ENCODE measurements around the gene TCF4.

GRCh38 chr18:55439056-55439455, 148.9 kb downstream of the TCF4 start:
- no peak for TF ChIP-seq TARDBP (IDR thresholded peaks at IDR 0.05)
- no peak for TF ChIP-seq FOXA1 (IDR thresholded peaks at IDR 0.05)
- TF ChIP-seq FOXM1 (IDR thresholded peaks at IDR 0.05; ENCODE audit: borderline replicate concordance) = no peak
- TF ChIP-seq CTBP1 (IDR thresholded peaks at IDR 0.05; ENCODE audit: borderline replicate concordance) = no peak
- TF ChIP-seq BHLHE40 (IDR thresholded peaks at IDR 0.05; ENCODE audit: borderline replicate concordance) = no peak
- TF ChIP-seq PKNOX1 (IDR thresholded peaks at IDR 0.05) = no peak
- no peak for TF ChIP-seq HDGF (IDR thresholded peaks at IDR 0.05; ENCODE audit: borderline replicate concordance)
- no peak for TF ChIP-seq ZNF384 (IDR thresholded peaks at IDR 0.05)
- TF ChIP-seq FOXK2 (IDR thresholded peaks at IDR 0.05) = no peak

Measured in HEK293T (cell line).